GM13977 (cell line): Measurements from ENCODE around the gene RPS6KA3.

Experiments used
- DNase-seq: peaks from one replicate; pipeline ENCODE4 v3.0.0; 2012; ENCODE audit warnings: low spot score
- in situ Hi-C: fragments of 300-500 bp; cut with MboI; formaldehyde crosslinking; loops from one replicate; pipeline ENCODE4 v1.12.0; 2022; ENCODE audit warnings: low sequenced_read_pairs, low pct_unique_long_range_greater_than_20kb, mixed read lengths, inconsistent platforms; ENCODE audit not compliant: unreplicated experiment
- TF ChIP-seq, protein P1 (sequence below): IDR thresholded peaks from 2 replicates; pipeline ENCODE4 v1.5.1; 2012; ENCODE audit warnings: mild to moderate bottlenecking, control low read depth; ENCODE audit not compliant: insufficient read depth; ENCODE audit errors: extremely low read depth, missing control alignments

Gene RPS6KA3

DNA sequence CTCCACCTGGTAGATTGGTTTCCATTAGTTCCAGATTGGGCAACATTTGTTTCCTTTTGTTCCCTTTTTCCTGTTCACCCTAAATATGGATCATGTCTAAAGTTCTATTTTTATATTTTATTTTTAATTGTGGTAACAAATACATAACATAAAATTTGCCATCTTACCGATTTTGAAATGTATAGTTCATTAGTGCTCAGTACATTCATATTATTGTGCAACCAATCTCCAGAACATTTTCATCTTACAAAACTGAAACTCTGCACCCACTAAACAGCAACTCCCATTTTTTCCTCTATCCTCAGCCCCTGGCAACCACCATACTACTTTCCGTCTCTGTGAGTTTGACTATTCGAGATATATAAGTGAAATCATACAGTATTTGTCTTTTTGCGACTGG is 14.2 kb upstream of the RPS6KA3 start:
- TF ChIP-seq, protein P1, sequence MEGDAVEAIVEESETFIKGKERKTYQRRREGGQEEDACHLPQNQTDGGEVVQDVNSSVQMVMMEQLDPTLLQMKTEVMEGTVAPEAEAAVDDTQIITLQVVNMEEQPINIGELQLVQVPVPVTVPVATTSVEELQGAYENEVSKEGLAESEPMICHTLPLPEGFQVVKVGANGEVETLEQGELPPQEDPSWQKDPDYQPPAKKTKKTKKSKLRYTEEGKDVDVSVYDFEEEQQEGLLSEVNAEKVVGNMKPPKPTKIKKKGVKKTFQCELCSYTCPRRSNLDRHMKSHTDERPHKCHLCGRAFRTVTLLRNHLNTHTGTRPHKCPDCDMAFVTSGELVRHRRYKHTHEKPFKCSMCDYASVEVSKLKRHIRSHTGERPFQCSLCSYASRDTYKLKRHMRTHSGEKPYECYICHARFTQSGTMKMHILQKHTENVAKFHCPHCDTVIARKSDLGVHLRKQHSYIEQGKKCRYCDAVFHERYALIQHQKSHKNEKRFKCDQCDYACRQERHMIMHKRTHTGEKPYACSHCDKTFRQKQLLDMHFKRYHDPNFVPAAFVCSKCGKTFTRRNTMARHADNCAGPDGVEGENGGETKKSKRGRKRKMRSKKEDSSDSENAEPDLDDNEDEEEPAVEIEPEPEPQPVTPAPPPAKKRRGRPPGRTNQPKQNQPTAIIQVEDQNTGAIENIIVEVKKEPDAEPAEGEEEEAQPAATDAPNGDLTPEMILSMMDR: no peak
- in situ Hi-C loops: no loop called here
- no peak for DNase-seq

DNA sequence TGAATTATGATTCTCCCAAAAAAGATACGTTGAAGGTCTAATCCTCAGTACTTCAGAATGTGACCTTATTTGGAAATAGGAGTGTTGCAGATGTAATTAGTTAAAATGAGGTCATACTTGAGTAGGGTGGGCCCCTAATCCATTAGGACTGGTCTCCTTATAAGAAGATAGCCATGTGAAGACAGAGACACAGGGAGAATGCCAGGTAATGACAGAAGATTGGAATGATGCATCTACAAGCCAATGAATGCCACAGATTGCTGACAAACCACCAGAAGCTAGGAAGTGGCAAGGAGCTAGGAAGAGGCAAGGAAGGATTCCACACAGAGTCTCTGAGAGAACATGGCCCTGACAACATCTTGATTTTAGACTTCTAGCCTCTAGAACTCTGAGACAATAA is 7.4 kb upstream of the RPS6KA3 start:
- in situ Hi-C loops: no loop called here
- DNase-seq: no peak
- TF ChIP-seq, protein P1: no peak

DNA sequence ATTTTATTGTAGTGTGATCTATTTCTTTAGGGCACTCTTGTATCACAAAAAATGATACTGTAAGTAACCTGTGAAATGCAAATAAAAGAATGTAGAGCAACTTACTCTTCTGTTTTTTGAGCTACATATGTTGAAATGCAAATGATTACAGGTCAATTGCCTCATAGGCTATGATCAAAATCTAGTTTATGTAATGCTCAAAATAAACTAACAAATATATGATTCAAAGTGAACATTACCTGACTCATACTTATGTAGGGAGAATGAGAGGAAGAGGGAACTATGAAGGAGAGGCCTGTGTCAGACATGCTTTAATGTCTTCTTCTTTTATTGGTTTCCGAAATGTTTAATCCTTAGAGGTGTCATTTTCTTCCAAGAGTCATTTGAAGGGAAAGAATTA is 5.0 kb upstream of the RPS6KA3 start:
- DNase-seq: no peak
- TF ChIP-seq, protein P1: no peak
- in situ Hi-C loops: no loop called here

DNA sequence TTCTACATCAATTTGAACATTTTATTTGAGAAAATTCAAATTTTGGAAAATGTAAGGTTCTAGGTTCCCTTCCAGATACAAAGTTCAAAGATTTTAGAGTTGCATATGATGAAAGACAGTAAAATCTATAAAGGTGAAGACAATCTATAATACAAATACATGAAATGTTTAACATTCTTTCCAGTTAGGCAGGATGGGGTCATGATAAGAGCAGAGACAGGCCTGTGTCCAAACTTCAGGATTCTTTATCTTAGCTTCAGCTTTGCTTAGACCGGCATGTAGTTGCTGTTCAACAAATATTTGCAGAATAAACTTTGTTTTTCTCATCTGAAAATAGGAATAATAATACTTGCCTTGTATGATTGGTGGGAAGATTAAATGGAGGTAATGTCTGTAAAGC is 4.5 kb upstream of the RPS6KA3 start:
- in situ Hi-C loops: no loop called here

DNA sequence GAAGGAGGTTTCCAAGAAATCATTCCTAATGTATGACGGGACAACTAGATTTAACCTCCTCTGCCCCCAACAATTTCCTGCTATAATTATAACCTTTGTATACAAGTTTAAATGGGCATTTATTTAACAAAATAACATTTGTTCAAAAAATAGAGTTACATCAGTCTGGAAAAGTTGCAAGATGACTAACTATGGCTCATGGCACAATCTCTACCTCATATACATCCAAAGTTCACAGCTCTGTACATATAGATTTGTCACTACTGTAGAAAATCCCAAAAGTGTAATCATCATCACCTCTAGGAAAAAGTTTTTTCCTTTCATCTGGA is 3.8 kb upstream of the RPS6KA3 start:
- TF ChIP-seq, protein P1: no peak
- no peak for DNase-seq
- in situ Hi-C loops: no loop called here

More for the DNA sequence above, 4.5 kb upstream of the RPS6KA3 start:
- no peak for DNase-seq
- TF ChIP-seq, protein P1: no peak

DNA sequence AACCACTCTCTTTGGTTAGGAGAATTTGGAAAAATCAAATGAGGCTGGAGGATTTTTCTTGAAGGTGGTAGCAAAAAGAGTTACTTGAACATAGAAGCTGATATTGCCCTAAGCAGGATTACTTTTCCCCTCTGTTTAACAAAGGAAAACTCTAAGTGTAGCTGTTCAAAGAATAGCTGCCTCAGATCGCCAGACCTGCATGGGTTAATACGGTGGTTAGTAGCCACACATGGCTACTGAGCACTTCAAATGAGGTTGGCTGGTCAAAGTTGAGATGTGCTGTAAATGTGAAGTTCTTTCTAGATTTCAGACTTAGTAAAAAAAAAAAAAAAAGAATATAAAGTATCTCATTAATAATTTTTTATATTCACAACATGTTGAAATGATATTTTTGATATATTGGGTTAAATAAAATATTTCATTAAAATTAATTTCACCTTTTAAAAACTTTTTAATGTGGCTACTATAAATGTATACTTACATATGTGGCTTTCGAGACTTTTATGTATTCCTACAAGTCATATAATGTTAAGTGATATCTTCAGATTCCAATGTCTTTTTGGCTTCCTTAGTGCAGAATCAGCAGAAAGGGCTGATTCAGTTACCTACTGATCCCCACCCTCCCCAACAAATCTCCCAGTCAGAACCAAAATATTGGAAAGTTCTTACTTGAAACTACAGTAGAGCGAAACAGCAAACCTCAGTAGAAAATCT is 3.3 kb upstream of the RPS6KA3 start:
- DNase-seq: no peak
- TF ChIP-seq, protein P1: no peak
- in situ Hi-C loops: no loop called here
